HG03025 (cell line): ENCODE measurements around the gene EI24.

Source experiments
- ATAC-seq: cut with Tn5 transposase; IDR thresholded peaks from one replicate; pipeline ENCODE4 v1.9.1; 2021; ENCODE audit warnings: mild to moderate bottlenecking, moderate library complexity; ENCODE audit not compliant: unreplicated experiment, low FRiP score

EI24 gene

GRCh38 chr11:125625630-125626287, 56.5 kb downstream of the EI24 start:
- peak; percentile 80 for ATAC-seq

GRCh38 chr11:125626288-125626950, 57.1 kb downstream of the EI24 start:
- ATAC-seq, result peak; percentile 28

- ATAC-seq, result no peak
These were observed 58.1 kb downstream of the EI24 start for GRCh38 chr11:125627236-125627910.
